HG02759 (cell line): ENCODE data around the gene MKLN1.

Source experiments
- ATAC-seq: cut with Tn5 transposase; IDR thresholded peaks from one replicate; pipeline ENCODE4 v1.9.1; 2021; ENCODE audit warnings: mild to moderate bottlenecking, moderate library complexity; ENCODE audit not compliant: unreplicated experiment

Gene MKLN1

DNA sequence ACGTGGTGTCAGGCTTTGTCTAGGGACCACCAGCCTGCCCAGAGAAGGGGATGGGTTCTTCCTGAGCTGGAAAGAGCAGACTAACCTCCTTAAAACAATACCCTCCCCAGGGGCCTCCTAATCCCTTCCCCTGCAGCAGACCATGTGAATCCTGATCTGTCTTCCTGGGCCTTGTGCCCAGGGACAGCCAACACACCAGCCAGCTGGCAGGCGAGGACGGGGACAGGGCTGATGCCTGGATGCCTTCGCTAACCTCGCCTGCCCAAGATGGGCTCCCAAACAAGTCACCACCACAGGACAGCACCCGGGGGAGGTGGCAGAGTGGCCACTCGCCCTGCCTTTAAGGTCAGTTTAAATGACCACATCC is 211.1 kb downstream of the MKLN1 start:
- ATAC-seq: no peak

DNA sequence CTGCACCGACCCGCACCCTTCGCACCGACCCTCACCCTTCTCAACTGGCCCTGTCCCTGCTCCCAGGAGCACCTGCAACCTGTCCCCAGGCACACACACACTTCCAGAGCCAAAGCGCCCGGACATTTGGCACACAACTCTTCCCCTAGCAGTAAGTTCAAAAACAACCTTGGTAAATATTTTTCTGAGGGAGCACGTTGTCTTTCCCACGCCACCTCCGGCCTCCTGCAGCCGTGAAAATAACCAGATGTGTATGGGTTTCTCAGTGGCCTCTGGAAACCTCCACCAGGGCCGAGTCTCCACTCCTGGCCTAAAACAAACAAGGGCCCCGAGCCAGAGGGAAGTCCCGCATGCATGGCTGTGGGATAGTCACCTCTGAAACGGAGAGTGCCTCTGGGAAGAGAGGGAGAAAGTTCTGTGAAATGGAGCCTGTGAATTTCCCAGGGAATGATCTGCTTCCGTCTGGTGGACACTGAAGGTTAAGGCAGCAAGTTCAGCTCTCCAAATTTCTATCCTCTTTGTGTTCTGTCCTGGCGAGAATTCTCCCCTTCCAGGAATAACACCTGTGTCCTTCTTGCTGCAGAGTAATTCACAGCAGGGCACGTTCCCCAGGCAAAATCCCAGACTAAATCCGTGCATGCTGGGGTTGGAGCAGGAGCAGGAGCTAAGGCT is 213.0 kb downstream of the MKLN1 start:
- ATAC-seq: no peak

DNA sequence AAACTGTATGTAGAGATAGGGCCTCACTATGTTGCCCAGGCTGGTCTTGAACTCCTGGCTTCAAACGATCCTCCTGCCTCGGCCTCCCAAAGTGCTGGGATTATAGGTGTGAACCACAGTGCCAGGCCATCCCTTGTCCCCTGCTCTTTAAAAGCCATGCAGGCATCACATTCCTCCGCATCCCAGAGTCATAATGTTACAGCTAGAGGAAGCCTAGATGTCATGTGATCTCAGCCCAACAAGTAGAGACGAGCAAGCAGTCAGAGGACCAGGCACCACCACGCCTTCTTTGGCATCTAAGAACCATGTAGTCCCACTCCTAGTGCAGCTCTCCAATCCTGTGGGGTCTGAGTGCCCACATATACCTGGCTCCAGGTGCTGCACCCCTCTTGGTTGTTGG is 215.6 kb downstream of the MKLN1 start:
- no peak for ATAC-seq

DNA sequence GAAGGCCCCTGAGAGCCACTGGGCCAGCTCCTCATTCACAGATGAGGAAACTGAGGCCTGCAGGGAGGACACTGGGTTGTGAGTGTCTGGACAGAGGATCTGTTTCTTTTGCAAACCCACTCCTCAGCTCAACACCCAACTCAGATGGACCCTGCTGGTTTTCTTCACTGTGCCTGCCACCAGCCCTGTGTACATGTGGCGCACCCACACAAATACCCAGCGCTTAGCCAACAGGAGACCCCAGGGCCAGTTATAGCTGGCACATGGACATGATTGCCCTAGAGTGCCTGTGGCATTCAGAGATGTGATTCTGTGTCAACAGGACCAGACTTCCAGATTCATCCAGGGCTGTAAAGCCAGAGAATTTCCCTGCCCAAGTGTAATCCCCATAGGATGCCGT is 216.3 kb downstream of the MKLN1 start:
- no peak for ATAC-seq

DNA sequence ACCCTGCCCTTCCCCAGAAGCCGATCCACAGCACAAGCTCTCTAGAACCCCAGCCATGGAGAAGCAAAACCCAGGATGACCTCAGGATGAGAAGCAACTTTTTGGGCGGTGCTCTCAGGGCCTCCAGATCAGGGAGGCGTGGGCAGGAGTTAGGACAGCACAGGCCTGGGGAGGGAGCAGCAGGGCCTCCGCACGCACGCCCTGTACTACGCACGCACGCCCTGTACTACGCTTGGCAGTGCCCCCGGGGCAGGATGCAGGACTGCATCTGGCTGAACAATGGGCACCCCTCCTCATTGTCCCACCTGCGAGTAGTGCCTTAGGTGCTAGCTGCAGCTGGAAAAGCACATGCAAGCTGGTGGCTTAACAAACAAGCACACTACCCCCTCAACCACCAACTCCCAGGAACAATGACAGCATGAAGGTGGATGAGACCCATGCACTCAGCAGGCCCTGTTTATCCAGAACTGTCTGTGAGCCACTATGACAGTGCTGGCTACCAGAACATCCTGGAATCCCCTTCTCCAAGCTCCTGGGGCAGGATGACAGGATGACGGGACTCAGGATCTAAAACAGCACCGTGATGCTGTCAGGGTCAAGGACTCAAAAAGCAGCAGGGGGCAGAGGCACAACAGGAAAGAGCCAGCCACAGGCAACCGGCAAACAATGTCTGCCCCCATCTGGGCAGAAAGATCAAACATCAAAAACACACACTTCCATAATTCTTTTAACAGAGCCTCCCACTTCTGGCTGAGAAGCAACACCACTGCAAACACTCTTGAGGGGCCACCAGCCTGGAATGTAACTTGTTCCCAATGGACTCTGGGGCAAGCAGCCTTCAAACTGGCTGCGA is 217.0 kb downstream of the MKLN1 start:
- ATAC-seq: no peak

DNA sequence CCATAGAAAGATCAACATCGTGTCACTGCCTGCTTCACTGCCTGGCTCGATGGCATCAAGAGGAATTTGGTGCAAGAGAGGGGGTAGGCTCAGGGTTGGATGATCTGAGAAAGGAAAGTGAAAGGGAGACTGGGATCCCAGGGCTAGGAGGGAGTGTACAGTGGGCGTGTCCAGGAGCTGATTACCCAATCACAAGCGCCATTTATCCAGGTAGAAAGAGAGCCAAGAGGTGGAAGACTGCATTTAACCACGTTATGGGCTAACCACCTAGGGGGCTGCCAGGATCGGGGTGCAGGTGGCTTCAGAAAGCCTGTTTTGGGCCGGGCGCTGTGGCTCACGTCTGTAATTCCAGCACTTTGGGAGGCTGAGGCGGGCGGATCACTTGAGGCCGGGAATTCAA is 218.4 kb downstream of the MKLN1 start:
- ATAC-seq: no peak
